Measurements from ENCODE around the gene SOX8. TPM values are rescaled to one million over a fixed set of nuclear protein-coding genes. Genes with fewer than 3 reads are reported as not detected.
"Not testable (repeated sequence)": the region's sequence is repeated elsewhere in the genome, so short reads cannot be mapped to it uniquely, and the experiment has no call there.

The SOX8 gene
- total RNA-seq, 2 experiments from 2014 or later, result 0.12 to 0.16 TPM

DNA sequence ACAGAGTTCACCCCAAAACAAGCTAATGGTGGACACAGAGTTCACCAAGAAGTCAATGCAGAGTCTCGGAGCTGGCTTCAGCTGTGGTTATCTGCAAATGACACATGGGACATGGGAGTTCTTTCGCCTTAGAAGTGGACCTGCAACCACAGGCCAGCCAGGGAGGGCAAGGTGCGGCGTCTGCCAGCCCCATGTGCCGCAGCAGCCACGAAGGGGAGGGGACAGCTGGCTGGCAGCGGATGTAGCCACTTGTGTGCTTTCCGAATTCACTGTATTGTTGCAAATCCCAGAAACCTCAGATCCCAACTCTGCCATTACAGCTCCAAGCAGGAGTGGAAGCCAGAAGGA is 35.5 kb upstream of the SOX8 start:
- DNase-seq (no peak), ATAC-seq (no peak)
- H3K4me1 Mint-ChIP-seq, result no peaks in the 10 kb centered on the region
- H3K4me3 Mint-ChIP-seq, result no peak overlapping the region
- no peaks in the 10 kb centered on the region for H3K27me3 Mint-ChIP-seq
- CTCF ChIA-PET, result interaction anchor here (0.5 kb wide), 1 partner anchor 18 kb away, joined by 4 read pairs; no protein-coding TSS in a partner anchor
- H3K9me3 Mint-ChIP-seq (ENCODE audit: low read depth), result peaks cover 10% of the 10 kb centered on the region
- no peak overlapping the region for H3K27ac Mint-ChIP-seq
- H3K36me3 Mint-ChIP-seq, result peaks cover 27% of the 10 kb centered on the region

DNA sequence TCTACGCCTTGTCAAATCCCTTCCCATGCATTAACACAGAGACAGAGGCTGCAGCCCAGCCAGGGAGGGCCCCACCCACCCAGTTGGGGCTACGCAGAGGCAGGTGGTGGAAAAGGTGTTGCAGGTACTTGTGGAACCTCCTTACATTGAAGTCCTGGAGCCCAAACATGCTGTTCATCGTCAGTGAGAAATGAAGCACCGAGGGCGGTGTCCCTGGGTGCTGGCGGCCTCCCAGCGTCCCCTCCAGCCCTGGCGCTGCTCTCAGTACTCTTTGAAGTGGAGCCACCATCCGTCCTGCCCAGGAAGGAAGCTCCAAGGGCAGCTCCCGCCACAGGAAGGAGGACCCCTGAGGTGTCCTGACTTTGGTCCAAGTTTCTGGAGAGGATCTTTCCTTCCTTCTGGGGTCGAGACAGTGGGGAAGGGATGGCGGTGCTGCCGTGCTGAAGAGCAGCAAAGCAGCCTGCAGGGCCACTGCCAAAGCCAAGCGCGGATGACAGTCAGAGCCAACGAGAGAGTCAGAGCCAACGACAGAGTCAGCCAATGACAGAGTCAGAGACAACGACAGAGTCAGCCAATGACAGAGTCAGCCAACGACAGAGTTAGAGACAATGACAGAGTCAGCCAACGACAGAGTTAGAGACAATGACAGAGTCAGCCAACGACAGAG is 34.2 kb upstream of the SOX8 start:
- DNase-seq (no peak), ATAC-seq (no peak)
- no peak overlapping the region for H3K27ac Mint-ChIP-seq
- no peaks in the 10 kb centered on the region for H3K4me1 Mint-ChIP-seq
- H3K9me3 Mint-ChIP-seq (ENCODE audit: low read depth), result peaks cover 6% of the 10 kb centered on the region
- CTCF ChIA-PET, result no interaction called here
- no peaks in the 10 kb centered on the region for H3K27me3 Mint-ChIP-seq
- H3K36me3 Mint-ChIP-seq, result peaks cover 20% of the 10 kb centered on the region
- H3K4me3 Mint-ChIP-seq, result no peak overlapping the region

DNA sequence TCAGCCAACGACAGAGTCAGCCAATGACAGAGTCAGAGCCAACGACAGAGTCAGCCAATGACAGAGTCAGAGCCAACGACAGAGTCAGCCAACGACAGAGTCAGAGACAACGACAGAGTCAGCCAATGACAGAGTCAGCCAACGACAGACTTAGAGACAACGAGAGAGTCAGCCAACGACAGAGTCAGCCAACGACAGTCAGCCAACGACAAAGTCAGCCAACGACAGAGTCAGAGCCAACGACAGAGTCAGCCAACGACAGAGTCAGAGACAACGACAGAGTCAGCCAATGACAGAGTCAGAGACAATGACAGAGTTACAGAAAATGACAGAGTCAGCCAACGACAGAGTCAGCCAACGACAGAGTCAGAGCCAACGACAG is 33.7 kb upstream of the SOX8 start:
- CTCF ChIA-PET; ATAC-seq; H3K27me3 Mint-ChIP-seq; H3K9me3 Mint-ChIP-seq (ENCODE audit: low read depth); H3K4me3 Mint-ChIP-seq; H3K4me1 Mint-ChIP-seq; DNase-seq; H3K27ac Mint-ChIP-seq: not testable (repeated sequence)
- H3K36me3 Mint-ChIP-seq, result peaks cover 18% of the 10 kb centered on the region

DNA sequence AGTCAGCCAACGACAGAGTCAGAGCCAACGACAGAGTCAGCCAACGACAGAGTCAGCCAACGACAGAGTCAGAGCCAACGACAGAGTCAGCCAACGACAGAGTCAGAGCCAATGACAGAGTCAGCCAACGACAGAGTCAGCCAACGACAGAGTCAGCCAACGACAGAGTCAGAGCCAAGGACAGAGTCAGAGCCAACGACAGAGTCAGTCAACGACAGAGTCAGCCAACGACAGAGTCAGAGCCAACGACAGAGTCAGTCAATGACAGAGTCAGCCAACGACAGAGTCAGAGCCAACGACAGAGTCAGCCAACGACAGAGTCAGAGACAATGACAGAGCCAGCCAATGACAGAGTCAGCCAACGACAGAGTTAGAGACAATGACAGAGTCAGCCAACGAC is 32.8 kb upstream of the SOX8 start:
- H3K27ac Mint-ChIP-seq; H3K4me3 Mint-ChIP-seq; CTCF ChIA-PET; H3K4me1 Mint-ChIP-seq; DNase-seq; H3K9me3 Mint-ChIP-seq (ENCODE audit: low read depth); ATAC-seq; H3K27me3 Mint-ChIP-seq: not testable (repeated sequence)
- H3K36me3 Mint-ChIP-seq, result peaks cover 15% of the 10 kb centered on the region

DNA sequence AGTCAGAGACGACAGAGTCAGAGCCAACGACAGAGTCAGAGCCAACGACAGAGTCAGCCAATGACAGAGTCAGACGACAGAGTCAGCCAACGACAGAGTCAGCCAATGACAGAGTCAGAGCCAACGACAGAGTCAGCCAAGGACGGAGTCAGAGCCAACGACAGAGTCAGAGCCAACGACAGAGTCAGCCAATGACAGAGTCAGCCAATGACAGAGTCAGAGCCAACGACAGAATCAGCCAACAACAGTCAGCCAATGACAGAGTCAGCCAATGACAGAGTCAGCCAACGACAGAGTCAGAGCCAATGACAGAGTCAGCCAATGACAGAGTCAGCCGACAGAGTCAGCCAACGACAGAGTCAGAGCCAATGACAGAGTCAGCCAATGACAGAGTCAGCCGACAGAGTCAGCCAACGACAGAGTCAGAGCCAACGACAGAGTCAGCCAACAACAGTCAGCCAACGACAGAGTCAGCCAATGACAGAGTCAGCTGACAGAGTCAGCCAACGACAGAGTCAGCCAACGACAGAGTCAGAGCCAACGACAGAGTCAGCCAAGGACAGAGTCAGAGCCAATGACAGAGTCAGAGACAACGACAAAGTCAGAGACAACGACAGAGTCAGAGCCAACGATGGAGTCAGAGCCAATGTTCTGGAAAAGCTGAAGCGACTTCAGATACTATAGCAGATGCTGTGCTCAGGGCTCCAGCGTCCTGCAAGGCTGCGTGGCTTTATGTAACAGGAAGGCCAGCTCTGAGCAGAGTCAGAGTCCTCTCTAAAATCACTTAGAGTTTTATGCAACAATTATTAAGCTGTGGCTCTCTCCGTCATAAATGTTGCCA is 30.6 kb upstream of the SOX8 start:
- H3K27me3 Mint-ChIP-seq; H3K4me1 Mint-ChIP-seq; CTCF ChIA-PET; DNase-seq; H3K4me3 Mint-ChIP-seq; H3K9me3 Mint-ChIP-seq (ENCODE audit: low read depth); H3K27ac Mint-ChIP-seq; ATAC-seq; H3K36me3 Mint-ChIP-seq: not testable (repeated sequence)

DNA sequence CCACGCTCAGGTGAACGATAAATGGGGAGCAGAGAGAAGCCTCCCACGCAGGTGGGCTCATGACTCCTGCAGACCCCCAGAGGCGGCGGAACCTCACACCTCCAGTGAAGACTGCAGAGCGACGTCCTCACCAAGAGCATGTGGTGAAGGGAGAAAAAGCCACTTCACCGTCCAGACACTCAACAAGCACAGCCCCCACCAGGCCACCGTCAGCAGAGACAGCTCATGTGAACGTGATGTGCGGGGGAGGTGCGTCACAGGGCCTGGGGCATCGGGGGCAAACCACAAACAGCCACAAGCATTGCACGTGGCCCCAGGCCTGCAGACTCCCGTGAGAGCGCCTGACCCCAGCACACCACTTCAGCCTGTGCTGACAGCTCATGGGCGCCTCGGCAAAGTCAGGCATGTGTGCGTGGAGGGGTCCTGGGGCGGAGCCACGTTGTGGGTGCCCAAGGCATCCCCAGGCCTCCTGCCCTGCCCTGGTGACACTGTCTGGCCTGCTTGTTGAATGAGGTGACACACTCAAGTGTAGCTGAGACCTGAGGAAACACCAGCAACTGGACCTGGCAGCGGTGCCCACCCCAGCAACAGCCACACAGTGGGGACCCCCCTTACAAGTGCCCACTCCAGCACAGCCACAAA is 29.8 kb upstream of the SOX8 start:
- DNase-seq (no peak), ATAC-seq (no peak)
- H3K27me3 Mint-ChIP-seq, result no peaks in the 10 kb centered on the region
- CTCF ChIA-PET, result no interaction called here
- H3K27ac Mint-ChIP-seq, result no peak overlapping the region
- H3K36me3 Mint-ChIP-seq, result peaks cover 4% of the 10 kb centered on the region
- H3K9me3 Mint-ChIP-seq (ENCODE audit: low read depth), result no peaks in the 10 kb centered on the region
- H3K4me3 Mint-ChIP-seq, result no peak overlapping the region
- H3K4me1 Mint-ChIP-seq, result no peaks in the 10 kb centered on the region

DNA sequence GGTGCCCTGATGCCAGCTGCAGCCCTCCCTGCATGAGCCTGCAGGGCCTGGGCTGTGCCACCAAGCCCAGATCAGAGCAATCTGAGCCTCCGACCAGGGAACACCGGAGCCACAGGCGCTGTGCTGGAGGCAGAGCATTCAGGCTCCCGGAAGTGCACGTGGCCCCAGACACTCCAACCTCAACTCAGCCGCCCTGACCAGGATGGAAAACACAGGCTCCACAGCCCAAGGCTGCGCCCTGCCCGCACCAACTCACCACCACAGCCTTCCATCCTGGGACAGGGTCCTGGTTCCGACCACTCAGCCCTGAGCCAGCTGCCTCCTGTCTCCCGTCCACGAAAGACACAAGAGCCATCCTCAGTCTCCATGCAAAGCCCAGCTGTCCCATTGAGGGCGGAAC is 29.2 kb upstream of the SOX8 start:
- no peak overlapping the region for H3K27ac Mint-ChIP-seq
- H3K4me1 Mint-ChIP-seq, result no peaks in the 10 kb centered on the region
- no peak overlapping the region for H3K4me3 Mint-ChIP-seq
- ATAC-seq, result no peak
- H3K9me3 Mint-ChIP-seq (ENCODE audit: low read depth), result no peaks in the 10 kb centered on the region
- no peak for DNase-seq
- peaks cover 3% of the 10 kb centered on the region for H3K36me3 Mint-ChIP-seq
- CTCF ChIA-PET, result no interaction called here
- H3K27me3 Mint-ChIP-seq, result no peaks in the 10 kb centered on the region

DNA sequence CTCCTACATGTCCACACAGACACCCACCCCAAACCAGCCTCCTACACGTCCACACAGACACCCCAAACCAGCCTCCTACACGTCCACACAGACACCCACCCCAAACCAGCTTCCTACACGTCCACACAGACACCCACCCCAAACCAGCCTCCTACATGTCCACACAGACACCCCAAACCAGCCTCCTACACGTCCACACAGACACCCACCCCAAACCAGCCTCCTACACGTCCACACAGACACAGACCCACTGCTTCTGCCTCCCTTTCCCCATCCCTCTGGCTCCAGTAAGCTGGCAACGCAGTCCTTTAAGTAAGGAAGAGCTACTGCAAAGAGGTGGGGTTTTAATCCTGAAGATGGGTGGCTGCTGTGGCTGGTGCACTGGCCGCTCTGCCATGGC is 27.8 kb upstream of the SOX8 start:
- H3K9me3 Mint-ChIP-seq (ENCODE audit: low read depth); CTCF ChIA-PET; H3K27ac Mint-ChIP-seq: not testable (repeated sequence)

DNA sequence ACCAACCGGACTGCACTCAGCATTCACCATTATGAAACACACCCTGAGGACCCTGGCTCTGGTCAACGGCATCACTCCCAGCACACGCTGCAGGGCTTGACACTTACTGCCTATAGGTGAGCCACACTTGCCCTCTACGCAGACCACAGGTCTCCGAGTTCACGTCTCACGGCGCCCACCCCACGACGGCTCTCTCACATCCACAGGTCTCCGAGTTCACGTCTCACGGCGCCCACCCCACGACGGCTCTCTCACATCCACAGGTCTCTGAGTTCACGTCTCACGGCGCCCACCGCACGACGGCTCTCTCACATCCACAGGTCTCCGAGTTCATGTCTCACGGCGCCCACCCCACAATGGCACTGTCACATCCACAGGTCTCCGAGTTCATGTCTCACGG is 25.8 kb upstream of the SOX8 start:
- H3K36me3 Mint-ChIP-seq; H3K9me3 Mint-ChIP-seq (ENCODE audit: low read depth); H3K27ac Mint-ChIP-seq; ATAC-seq; DNase-seq; H3K4me3 Mint-ChIP-seq; H3K27me3 Mint-ChIP-seq; CTCF ChIA-PET; H3K4me1 Mint-ChIP-seq: not testable (repeated sequence)

More for the DNA sequence above, 27.8 kb upstream of the SOX8 start:
- not testable (repeated sequence) for H3K27me3 Mint-ChIP-seq, H3K4me3 Mint-ChIP-seq, H3K36me3 Mint-ChIP-seq, H3K4me1 Mint-ChIP-seq, ATAC-seq, DNase-seq

DNA sequence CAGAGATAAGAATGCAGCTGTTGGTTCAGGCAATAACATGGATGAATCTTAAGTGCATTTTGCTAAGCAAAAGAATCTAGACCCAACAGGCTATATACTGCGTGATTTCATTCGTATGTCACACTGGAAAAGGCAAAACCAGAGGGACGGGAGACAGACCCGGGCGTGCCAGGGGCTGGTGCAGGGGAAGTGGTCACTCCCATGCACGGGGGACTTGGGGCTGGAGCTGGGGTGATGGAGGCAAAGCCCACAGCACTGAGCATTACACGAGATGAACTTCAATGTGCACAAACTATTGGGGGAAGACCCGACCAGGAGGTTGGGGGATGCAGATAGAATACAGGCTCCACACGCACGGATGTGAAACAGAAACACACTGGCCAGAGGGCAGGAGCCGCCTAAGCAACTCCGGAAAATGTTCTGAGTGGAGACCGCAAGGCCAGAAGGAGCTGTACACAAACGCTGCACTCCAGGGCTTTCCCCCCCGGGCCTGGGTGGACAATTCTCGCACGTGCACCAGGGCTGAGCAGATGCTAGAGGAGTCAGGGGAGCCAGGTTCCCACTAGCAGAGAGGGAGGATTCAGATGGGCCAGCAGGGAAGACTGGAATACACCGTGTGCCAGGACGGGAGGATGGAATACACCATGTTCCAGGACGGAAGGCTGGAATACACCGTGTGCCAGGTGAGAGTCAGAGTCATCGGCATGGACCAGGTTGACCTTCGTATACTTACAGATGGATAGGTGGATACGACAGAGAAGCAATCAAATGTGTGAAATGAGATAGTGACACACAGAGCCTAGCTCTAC is 22.1 kb upstream of the SOX8 start:
- CTCF ChIA-PET, result no interaction called here
- DNase-seq (no peak), ATAC-seq (no peak)
- H3K27me3 Mint-ChIP-seq, result no peaks in the 10 kb centered on the region
- no peak overlapping the region for H3K4me3 Mint-ChIP-seq
- no peak overlapping the region for H3K27ac Mint-ChIP-seq
- H3K4me1 Mint-ChIP-seq, result peaks cover 20% of the 10 kb centered on the region
- no peaks in the 10 kb centered on the region for H3K9me3 Mint-ChIP-seq (ENCODE audit: low read depth)
- peaks cover 3% of the 10 kb centered on the region for H3K36me3 Mint-ChIP-seq

DNA sequence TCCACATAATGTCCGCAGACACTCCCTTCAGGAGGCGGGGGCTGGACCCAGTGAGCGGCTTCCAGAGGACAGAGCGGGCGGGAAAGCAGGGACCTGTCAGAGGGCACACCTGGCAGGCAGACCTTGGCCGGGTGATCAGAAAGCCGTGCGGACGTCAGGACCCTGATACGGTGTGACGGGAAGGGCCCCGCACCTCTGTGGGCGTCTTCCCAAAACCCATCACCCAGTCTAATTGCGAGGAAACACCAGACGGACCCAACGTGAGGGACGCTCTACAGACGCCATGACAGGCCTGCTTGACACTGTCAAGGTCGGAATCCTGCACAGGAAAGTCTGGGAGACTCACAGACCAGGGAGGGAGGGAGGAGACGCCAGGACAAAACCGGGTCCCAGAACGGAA is 19.2 kb upstream of the SOX8 start:
- Mint-ChIP-seq H3K9me3 (ENCODE audit: low read depth) (peaks cover 7% of the 10 kb centered on the region), H3K4me3 (no peak overlapping the region), H3K36me3 (peaks cover 26% of the 10 kb centered on the region), H3K27me3 (no peaks in the 10 kb centered on the region), H3K4me1 (peaks cover 35% of the 10 kb centered on the region), H3K27ac (no peak overlapping the region)
- DNase-seq (no peak), ATAC-seq (no peak)
- CTCF ChIA-PET, result no interaction called here

DNA sequence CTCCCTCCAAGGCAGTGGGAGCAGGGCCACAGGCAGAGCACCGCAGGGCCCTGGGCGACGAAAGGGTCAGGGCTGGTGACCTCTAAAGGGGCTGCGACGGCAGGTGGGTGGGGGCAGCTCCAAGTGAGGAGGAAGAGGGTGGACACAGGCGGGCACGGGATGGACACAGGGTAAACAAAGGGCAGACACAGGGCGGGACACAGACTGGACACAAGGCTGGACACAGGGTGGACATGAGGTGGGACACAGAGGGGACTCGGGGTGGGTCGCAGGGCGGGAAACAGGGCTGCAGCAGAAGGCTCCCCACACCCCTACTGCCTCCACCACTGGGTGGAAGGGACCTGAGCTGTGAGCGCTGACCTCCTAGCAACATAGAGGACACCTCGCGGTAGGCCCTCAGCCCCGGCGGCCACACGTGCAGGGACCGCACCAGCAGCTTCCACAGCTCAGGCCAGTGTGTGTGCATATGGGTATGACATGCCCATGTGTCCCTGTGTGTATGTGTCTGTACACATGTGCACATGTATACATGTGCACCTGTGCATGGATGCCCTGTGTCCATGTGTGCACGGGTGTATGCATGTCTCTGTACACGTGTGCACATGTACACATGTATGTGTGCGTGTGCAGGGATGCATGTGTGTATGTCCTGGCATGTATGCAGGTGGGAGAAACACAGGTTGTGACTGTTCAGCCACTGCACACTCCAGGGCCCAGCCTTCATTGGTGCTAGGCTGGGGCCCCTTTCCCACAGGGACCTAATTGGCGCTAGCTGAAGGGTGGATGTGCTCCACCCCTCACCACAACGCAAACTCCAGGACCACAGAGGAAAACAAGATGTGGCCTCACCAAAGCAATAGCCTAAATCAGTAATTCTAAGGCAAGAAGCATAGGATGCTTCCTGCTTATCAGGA is 18.4 kb upstream of the SOX8 start:
- Mint-ChIP-seq H3K36me3 (peaks cover 29% of the 10 kb centered on the region), H3K4me1 (peaks cover 35% of the 10 kb centered on the region), H3K4me3 (peak overlapping the region; percentile 78), H3K27me3 (no peaks in the 10 kb centered on the region), H3K9me3 (ENCODE audit: low read depth) (peaks cover 7% of the 10 kb centered on the region), H3K27ac (peak overlapping the region; percentile 94)
- ATAC-seq, result peak; percentile 29
- CTCF ChIA-PET, result interaction anchor here (1.1 to 2.0 kb wide), 5 partner anchors 17 to 175 kb away, joined by 3 to 10 read pairs (median 4); partner anchors contain the start of genes CHTF18, RPUSD1 and SOX8
- peak; percentile 59 for DNase-seq
